ENCODE data around the gene LRRC15.
A peak's percentile ranks its signal among the peaks of the same experiment; 100 is the strongest.

Gene LRRC15

GRCh38 chr3:194384569-194385001 lies 15.0 kb upstream of the LRRC15 start:
- DNase-seq = no peak

- DNase-seq = no peak
Observed at GRCh38 chr3:194384156-194384555, 14.6 kb upstream of the LRRC15 start.

- DNase-seq = no peak
Observed at GRCh38 chr3:194383276-194383940, 13.9 kb upstream of the LRRC15 start.

DNA sequence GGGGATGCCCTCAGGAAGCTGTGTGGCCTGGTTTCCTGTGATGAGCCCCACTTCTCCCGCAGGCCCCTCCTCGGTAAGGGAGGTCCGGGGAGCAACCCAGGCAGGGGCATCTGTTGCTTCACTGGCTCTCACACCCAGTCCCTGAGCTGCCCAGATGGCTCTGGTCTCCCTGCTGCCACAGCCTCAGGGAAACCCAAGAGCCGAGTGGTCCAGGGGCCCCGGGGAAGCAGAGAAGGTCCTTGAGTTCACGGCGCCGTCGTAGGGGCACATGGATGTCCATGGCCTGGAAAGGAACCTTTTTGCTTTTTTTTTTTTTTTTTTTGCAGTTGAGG lies 13.3 kb upstream of the LRRC15 start:
- no peak for DNase-seq

DNA sequence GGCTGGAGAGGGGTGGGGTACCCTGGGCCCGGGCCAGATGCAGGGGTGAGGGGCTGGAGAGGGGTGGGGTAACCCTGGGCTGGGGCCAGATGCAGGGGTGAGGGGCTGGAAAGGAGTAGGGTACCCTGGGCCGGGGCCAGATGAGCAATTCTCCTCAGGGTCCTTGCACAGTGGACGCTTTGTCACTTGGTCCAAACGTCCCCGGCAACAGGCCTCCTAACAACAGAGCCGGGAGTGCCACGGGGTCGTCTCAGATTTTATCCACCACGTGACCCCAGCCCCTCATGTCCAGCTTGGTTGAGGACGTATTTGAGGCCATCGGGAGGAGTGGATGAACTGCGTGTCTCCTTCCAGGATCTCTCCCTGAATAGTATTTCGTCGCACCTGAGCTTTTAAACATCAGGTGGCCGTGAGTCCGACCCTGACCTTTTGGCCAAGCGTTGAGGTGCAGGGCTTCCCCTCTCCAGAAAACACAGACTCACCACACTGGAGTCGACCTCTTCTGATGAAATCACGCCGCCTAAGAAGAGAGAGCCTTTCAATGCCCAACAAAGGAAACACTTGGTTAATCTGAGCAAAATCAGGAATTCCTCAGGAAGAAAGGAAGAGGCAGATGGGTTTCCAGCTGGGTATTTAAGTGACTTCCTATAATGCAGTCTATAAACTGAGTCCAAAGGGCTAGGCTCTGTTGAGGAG lies 12.8 kb upstream of the LRRC15 start:
- no peak for DNase-seq

GRCh38 chr3:194381460-194381875 lies 11.9 kb upstream of the LRRC15 start:
- no peak for DNase-seq

DNA sequence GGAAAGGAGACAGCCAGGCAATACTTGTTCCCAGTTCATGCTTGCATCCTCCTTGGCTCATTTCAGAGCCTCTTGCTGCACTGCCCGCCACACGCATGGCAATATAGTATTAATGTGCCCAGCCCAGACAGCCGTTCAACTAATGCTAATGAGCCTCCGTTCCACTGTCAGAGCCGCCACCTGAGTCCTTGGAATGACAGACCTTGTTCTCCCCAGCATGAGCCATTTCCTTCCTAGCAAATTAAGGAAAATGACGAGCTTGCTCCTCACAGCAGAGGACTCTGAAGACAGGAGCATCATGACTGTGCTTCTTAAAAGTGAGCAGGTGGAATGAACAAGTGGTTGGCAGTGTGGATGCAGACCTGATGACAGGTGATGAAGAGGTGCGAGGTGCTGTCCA lies 10.8 kb upstream of the LRRC15 start:
- DNase-seq = no peak

DNA sequence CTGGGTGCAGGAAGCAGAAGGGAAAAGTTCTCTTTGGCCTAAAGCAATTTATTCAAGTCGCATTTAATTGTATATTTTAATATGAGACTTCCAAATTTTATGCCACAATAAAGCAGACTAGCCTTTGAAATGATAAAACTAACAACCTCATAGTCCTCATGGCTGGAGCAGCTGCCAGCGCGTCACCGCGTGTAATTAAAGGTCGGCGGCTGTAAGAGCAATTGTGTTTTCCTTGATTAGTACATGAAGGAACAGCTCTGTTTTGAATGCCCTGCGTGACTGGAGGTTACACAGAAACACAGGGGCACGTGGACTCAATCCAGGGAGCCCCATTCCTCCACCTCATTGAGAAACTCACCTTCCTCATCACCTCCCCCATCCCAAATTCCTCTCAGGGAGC lies 10.1 kb upstream of the LRRC15 start:
- DNase-seq = no peak

DNA sequence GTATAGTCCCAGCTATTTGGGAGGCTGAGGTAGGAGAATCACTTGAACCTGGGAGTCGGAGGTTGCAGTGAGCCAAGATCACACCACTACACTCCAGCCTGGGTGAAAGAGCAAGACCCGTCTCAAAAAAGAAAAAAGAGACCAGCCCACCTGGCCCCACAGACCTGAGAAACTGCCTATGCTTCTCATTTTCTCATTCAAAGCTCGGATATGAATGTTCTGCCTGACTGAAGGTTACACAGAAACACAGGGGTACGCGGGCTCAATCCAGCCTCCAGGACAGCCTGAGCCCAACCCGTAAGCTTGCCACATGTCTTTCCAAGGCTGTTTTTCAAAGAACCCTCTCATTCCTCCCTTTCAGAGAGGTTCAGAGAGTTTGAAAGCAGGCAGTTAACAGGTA lies 9.7 kb upstream of the LRRC15 start:
- DNase-seq = no peak

DNA sequence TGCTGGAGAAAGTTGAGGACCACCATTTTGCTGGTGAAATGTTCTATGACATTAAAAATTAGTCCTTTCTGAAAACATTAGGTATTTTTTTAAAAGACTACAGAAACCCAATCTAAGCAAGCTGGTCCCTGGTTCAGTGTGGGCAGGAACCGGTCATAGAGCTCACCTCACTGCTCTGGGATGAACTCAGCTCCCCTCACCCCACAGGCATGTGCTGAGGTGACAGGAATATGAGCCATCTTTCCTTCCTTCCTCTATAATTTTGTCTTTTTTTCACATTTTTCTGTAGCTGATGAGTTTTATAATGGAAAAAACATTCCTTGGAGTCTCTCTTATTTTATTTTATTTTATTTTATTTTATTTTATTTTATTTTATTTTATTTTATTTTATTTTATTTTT lies 8.2 kb upstream of the LRRC15 start:
- DNase-seq = no peak

- no peak for DNase-seq
Observed at GRCh38 chr3:194376241-194376560, 6.7 kb upstream of the LRRC15 start.

- peak; percentile 44 for DNase-seq
Observed at GRCh38 chr3:194375473-194376240, 6.1 kb upstream of the LRRC15 start.

GRCh38 chr3:194374935-194375334 lies 5.4 kb upstream of the LRRC15 start:
- DNase-seq = no peak

DNA sequence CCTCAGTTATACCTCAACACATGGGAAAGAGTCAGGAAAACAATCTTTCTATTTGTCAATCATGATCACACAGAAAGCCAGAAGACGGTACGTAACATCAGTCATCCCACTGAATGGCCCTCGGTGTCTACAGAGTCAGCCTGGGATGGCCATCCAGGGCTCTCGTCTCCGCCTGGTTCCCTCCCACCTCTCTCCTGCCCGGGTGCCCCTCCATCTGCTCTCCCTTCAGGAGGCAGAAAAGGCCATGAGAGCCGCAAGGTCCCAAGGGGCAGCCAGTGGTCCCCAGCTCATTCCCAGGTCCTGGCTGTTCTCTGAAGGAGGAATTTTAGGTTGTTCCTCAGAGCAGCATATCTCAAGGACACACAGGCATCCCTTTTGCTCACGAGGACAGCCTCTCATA lies 4.4 kb upstream of the LRRC15 start:
- DNase-seq = no peak

GRCh38 chr3:194373028-194373427 lies 3.5 kb upstream of the LRRC15 start:
- no peak for DNase-seq

DNA sequence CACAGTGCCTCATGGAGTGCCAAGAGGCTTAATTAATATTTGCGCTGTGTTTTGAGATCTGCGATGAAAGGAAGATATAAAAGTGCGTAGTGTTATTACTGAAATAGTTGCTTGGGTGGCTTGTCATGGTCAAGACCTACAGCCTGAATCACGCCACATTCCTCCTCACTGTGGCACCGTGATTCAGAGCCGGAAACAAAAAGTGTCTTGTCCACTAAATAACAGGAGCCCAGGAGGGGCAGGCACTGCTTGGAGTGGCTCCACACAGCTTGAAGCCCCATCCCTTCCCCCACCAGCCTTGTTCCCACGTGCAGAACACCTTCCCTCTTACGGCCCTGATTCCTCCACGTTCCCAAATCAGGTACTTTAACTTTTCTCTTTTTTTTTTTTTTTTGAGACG lies 1.2 kb upstream of the LRRC15 start:
- DNase-seq = no peak

- no peak for DNase-seq
Observed at GRCh38 chr3:194368918-194369317, 625 bp downstream of the LRRC15 start.

- DNase-seq = no peak
Observed at GRCh38 chr3:194367992-194368841, 1.3 kb downstream of the LRRC15 start.

- DNase-seq = no peak
Observed at GRCh38 chr3:194365978-194366490, 3.5 kb downstream of the LRRC15 start.

DNA sequence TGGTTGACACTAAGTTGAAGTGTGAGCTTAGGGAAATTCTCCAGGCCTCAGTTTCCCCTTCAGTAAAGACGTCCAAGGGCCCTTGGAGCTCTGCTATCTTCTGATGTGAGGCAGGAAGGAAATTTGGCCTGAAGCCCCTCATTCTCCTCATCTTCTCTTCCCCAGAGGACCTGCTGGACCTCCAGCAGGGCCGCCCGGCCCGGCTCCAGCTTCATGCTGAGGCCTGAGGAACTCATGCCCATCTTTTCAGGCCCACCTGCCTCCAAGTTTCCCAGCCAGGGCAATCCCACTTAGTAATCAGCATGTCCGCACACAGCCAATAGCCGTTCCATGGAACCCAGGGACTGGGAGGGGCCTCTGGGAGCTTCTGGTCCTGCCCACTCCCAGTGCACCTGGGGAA lies 4.0 kb downstream of the LRRC15 start:
- no peak for DNase-seq

DNA sequence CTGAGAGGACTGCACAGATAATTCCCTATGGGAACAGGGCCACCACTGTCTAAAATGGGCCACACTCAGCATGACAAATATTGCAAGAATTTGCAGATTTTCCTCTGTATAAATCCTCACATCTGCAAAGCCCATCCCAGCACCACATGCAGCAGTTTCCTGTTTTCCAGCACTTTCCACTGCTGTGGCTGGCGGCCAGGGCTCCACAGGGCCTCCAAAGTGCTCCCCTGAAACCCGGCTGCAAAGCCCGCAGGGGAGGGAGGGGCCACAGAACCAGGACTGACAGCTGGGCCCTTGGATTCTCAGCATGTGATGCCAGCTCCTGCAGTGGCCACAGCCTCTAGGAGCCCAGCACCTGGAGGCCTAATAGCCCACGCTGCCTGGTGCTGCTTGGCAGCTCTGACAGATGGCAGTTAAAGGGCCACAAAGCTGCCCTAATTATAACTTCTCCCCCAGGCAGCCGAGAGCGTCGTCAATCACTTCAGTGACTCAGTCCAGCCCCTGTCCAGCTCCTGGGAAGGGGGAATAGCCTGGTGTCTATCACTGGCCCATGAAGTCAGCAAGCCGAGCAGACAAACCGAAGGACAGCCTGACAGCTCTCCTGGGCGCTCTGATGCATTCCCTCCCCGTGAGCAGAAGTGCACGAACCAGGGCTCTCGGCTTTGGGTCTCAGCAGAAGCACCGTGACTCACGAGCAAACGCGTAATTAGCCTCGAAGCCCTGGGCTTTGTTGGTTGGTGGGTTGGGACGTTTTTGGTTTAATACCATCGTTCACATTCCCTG lies 4.7 kb downstream of the LRRC15 start:
- no peak for DNase-seq

DNA sequence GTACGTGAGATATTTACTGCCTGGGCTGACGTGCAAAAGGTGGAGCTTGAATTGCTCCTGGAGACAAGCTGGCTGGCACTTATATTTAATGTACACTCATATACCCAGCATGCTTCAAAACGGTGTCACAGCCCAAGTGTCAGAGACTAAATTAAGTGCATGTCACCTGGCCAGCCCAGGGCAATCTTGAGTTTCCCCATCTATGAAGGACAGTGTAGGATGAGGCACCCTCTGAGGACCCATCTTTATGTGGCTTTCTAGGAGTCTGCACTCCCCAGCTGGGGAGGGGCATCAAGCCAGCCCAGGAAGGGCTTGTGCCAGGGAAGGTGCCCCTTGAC lies 5.3 kb downstream of the LRRC15 start:
- no peak for DNase-seq

DNA sequence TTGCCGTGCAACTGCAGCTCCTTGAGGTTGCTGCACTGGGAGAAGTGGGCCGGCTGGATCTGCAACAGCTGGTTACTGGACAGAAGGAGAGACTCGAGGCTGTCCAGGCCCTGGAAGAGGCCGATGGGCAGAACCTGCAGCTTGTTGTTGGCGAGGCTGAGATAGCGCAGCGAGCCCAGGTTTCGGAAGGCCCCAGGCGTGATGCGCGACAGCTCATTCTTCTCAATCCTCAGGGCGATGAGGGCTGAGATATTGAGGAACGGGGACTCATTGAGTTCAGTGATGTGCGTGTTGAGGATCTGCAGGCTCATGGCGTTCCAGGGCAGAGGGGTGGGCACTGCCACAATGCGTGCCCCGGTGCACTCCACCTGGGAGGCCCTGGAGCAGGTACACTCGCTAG lies 9.0 kb downstream of the LRRC15 start:
- no peak for DNase-seq
